H1 (cell line): ENCODE data around the gene CCR1. TPM values are rescaled to one million over a fixed set of nuclear protein-coding genes. Genes with fewer than 3 reads are reported as not detected.

Experiments used
- EGR1 ChIP-seq: IDR thresholded peaks from 2 replicates; pipeline ENCODE4 v1.6.1; 2011; ENCODE audit warnings: low read depth, low read length, borderline replicate concordance
- RXRA ChIP-seq: IDR thresholded peaks from 2 replicates; pipeline ENCODE4 v1.6.1; 2011; ENCODE audit warnings: low read depth, mild to moderate bottlenecking, low read length, moderate library complexity; ENCODE audit not compliant: insufficient read depth
- polyA plus RNA-seq, 7 experiments: library from polyadenylated mRNA; depleted of rRNA in 3 of 7; stranded (reverse) in 5 of 7; unstranded in 2 of 7; fragments of >200 nt in 5 of 7; fragments of 200-250 nt in 2 of 7; gene quantifications; 1 replicate in 5 of 7; 2 replicates in 1 of 7; 4 replicates in 1 of 7; pipeline versions ENCODE4 v1.2.1 to v1.2.3, GENCODE V29; 2011 to 2013; ENCODE audit warnings: missing spikeins in 2 of 7, mixed read lengths in 2 of 7
- total RNA-seq: library from RNA; stranded (reverse); fragmentation: NEBNext Ultra II Directional; extraction: Animal tissue kit (Norgen Biotek cat#: 25700); gene quantifications from 2 replicates; pipeline ENCODE4 v1.2.1, GENCODE V29; 2021

The CCR1 gene
- total and polyA plus RNA-seq, 2 of the 8 experiments (the other 6 are each of a cell fraction or from before 2014, with no cell fraction given): not detected

GRCh38 chr3:46192939-46193338 is 15.2 kb downstream of the CCR1 start (continued):
- TF ChIP-seq EGR1 (no peak), RXRA (no peak)
